ENCODE results near the gene PRRT2. TPM values are rescaled to one million over a fixed set of nuclear protein-coding genes. Genes with fewer than 3 reads are reported as not detected.
A peak's percentile ranks its signal among the peaks of the same experiment; 100 is the strongest.

Gene PRRT2
- total RNA-seq, 4 donors from 2014 or later = 4.2 to 13.5 (median 6.0) TPM

DNA sequence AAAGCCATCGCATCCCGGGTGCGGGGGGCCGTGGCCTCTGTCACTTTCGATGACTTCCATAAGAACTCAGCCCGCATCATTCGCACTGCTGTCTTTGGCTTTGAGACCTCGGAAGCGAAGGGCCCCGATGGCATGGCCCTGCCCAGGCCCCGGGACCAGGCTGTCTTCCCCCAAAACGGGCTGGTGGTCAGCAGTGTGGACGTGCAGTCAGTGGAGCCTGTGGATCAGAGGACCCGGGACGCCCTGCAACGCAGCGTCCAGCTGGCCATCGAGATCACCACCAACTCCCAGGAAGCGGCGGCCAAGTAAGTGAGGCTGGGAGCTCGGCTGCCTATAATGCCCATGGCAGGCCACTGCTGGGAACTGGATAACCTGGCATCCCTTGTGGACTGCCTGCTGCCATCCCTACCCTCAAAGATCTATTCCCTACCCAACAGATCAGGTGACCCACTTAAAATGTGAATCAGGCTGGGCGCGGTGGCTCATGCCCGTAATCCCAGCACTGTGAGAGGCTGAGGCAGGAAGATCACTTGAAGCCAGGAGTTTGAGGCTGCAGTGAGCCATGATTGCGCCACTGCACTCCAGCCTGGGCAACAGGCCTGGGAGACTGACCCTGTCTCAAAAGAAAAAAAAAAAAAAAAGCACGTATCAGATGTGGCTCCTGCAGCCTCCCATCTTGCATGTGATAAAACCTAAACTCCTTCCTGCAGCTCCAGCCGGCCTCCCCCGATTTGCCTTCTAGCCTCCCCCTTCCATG, 32.8 kb downstream of the PRRT2 start:
- Histone ChIP-seq H3K9me3 (no peaks in the 10 kb centered on the region), H3K27ac (peak overlapping the region in 3 of 4 donors; percentile 8 to 61 (median 27)), H3K4me3 (no peak overlapping the region), H3K4me1 (peaks cover 0 to 28% (median 4%) of the 10 kb centered on the region in 3 donors), H3K36me3 (peaks cover 0 to 86% of the 10 kb centered on the region in 2 donors), H3K27me3 (no peaks in the 10 kb centered on the region)
- TF ChIP-seq POLR2AphosphoS5 (IDR thresholded peaks at IDR 0.05) = peak; percentile 7
- TF ChIP-seq POLR2A (IDR thresholded peaks at IDR 0.05) = no peak
- TF ChIP-seq, protein P1, sequence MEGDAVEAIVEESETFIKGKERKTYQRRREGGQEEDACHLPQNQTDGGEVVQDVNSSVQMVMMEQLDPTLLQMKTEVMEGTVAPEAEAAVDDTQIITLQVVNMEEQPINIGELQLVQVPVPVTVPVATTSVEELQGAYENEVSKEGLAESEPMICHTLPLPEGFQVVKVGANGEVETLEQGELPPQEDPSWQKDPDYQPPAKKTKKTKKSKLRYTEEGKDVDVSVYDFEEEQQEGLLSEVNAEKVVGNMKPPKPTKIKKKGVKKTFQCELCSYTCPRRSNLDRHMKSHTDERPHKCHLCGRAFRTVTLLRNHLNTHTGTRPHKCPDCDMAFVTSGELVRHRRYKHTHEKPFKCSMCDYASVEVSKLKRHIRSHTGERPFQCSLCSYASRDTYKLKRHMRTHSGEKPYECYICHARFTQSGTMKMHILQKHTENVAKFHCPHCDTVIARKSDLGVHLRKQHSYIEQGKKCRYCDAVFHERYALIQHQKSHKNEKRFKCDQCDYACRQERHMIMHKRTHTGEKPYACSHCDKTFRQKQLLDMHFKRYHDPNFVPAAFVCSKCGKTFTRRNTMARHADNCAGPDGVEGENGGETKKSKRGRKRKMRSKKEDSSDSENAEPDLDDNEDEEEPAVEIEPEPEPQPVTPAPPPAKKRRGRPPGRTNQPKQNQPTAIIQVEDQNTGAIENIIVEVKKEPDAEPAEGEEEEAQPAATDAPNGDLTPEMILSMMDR (IDR thresholded peaks at IDR 0.05) = no peak
- no peak for TF ChIP-seq EP300 (IDR thresholded peaks at IDR 0.05)
- 56 to 59% methylated on average over 3 to 4 of the region's 28 CpGs for whole genome bisulfite sequencing, 2 donors (ENCODE audit: low coverage in 1 of 2)
- ATAC-seq = peak; percentile 69

GRCh38 chr16:29845656-29846055, 33.7 kb downstream of the PRRT2 start:
- no peak for ATAC-seq
- Histone ChIP-seq H3K4me3 (no peak overlapping the region), H3K36me3 (peaks cover 0 to 77% of the 10 kb centered on the region in 2 donors), H3K27me3 (no peaks in the 10 kb centered on the region), H3K4me1 (peaks cover 0 to 32% (median 4%) of the 10 kb centered on the region in 3 donors), H3K9me3 (no peaks in the 10 kb centered on the region), H3K27ac (peak overlapping the region in 2 of 4 donors; percentile 11 to 12)
- 100% methylated on average over 1 of the region's 18 CpGs; no CpG with 5 or more reads in 1 of the 2 donors for WGBS, 2 donors (ENCODE audit: low coverage in 1 of 2)
- TF ChIP-seq EP300 (IDR thresholded peaks at IDR 0.05) (no peak), POLR2AphosphoS5 (IDR thresholded peaks at IDR 0.05) (no peak), POLR2A (IDR thresholded peaks at IDR 0.05) (no peak)
- TF ChIP-seq, protein P1 (IDR thresholded peaks at IDR 0.05) = no peak

- Histone ChIP-seq H3K4me3 (no peak overlapping the region), H3K9me3 (no peaks in the 10 kb centered on the region), H3K27me3 (no peaks in the 10 kb centered on the region), H3K27ac (peak overlapping the region in 3 of 4 donors; percentile 21 to 56 (median 48)), H3K36me3 (peaks cover 0 to 48% of the 10 kb centered on the region in 2 donors), H3K4me1 (peaks cover 0 to 32% (median 4%) of the 10 kb centered on the region in 3 donors)
- 43 to 60% methylated on average over 1 of the region's 15 CpGs for WGBS, 2 donors (ENCODE audit: low coverage in 1 of 2)
- peak; percentile 77 for ATAC-seq
- TF ChIP-seq POLR2AphosphoS5 (IDR thresholded peaks at IDR 0.05) (no peak), POLR2A (IDR thresholded peaks at IDR 0.05) (no peak), EP300 (IDR thresholded peaks at IDR 0.05) (no peak)
- TF ChIP-seq, protein P1 (IDR thresholded peaks at IDR 0.05) = peak in 3 of 4 experiments; percentile 81 to 94 (median 87)
These were observed 36.7 kb downstream of the PRRT2 start for GRCh38 chr16:29848420-29849297.

DNA sequence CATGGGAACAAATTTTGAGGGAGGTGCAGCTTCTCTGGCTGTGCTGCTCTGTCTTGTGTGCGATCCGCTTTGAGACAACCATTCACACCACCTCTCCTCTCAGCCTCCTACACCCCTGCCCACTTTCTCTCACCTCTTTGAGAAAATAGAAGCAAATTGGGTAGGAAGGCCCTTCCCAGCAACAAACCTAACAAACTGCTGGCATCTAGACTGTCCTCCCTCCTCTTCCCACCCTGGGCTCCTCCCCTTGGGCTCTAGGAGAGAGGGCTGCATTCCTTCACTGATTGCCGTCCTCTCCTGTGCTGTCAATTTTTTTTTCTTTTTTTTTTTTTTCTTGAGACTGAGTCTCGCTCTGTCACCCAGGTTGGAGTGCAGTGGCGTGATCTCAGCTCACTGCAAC, 37.5 kb downstream of the PRRT2 start:
- peak overlapping the region in 3 of 4 donors; percentile 21 to 56 (median 48) for H3K27ac ChIP-seq
- peaks cover 0 to 29% (median 4%) of the 10 kb centered on the region in 3 donors for H3K4me1 ChIP-seq
- no peak for TF ChIP-seq EP300 (IDR thresholded peaks at IDR 0.05)
- TF ChIP-seq, protein P1 (IDR thresholded peaks at IDR 0.05) = no peak
- TF ChIP-seq POLR2A (IDR thresholded peaks at IDR 0.05) = no peak
- TF ChIP-seq POLR2AphosphoS5 (IDR thresholded peaks at IDR 0.05) = no peak
- 33 to 47% methylated on average over 1 to 4 of the region's 5 CpGs for WGBS, 2 donors (ENCODE audit: low coverage in 1 of 2)
- no peaks in the 10 kb centered on the region for H3K9me3 ChIP-seq
- ATAC-seq = no peak
- H3K27me3 ChIP-seq = no peaks in the 10 kb centered on the region
- H3K4me3 ChIP-seq = no peak overlapping the region
- peaks cover 0 to 40% of the 10 kb centered on the region in 2 donors for H3K36me3 ChIP-seq

Measured in gastroesophageal sphincter (tissue), 4 donors.